Adrenal gland (tissue), 12 donors: ENCODE data around the gene CSNK1G1. TPM values are rescaled to one million over a fixed set of nuclear protein-coding genes. Genes with fewer than 3 reads are reported as not detected.

Experiments used
- DNase-seq, 7 donors: peaks; one replicate each; pipeline ENCODE4 v3.0.0-alpha.2; 2019 to 2020
- H3K27ac ChIP-seq, 5 donors: fragments of 200-600 bp; sonication (generic) in 4 of 5; 1 replicate in 3 of 5; 2 replicates in 2 of 5; pipeline versions ENCODE4 v1.5.1 to v1.8.0; 2016 to 2020; ENCODE audit warnings: mild to moderate bottlenecking in 1 of 5
- H3K27me3 ChIP-seq: fragments of 200-600 bp; 2 replicates; pipeline ENCODE4 v1.8.0; 2021
- H3K36me3 ChIP-seq, 2 donors: fragments of 200-600 bp; replicated peaks in 1 of 2; 1 replicate in 1 of 2; 2 replicates in 1 of 2; pipeline versions ENCODE4 v1.5.1 to v1.8.0; 2018 to 2022
- H3K4me1 ChIP-seq, 2 donors: fragments of 200-600 bp; replicated peaks in 1 of 2; 1 replicate in 1 of 2; 2 replicates in 1 of 2; pipeline versions ENCODE4 v1.5.1 to v1.8.0; 2018 to 2021
- H3K4me3 ChIP-seq, 4 donors: fragments of 200-600 bp; sonication (generic) in 3 of 4; one replicate each; pipeline ENCODE4 v1.5.1; 2016 to 2018
- H3K9me3 ChIP-seq, 3 donors: fragments of 200-600 bp; sonication (generic) in 1 of 3; replicated peaks in 1 of 3; 1 replicate in 2 of 3; 2 replicates in 1 of 3; pipeline versions ENCODE4 v1.5.1 to v1.8.0; 2016 to 2021
- POLR2A ChIP-seq, 2 donors: fragments of 450-650 bp; IDR thresholded peaks; one replicate each; pipeline ENCODE4 v1.6.1; 2017; ENCODE audit warnings: antibody characterized with exemption in 2 of 2, mild to moderate bottlenecking in 2 of 2, moderate library complexity in 1 of 2
- WGBS, 4 donors: extraction: QIAGEN DNeasy Blood & Tissue Kit in 2 of 4; methylation state at CpG; one replicate each; pipeline versions ENCODE4 v1.1.5 to v1.1.7; 2013 to 2017; 5-methylcytosine and 5-hydroxymethylcytosine counted together
- intact Hi-C, 2 donors: fragments of 100-400 bp; cut with DNase I; formaldehyde crosslinking; loops; one replicate each; pipeline versions ENCODE4 v1.14.1 to v1.15.0; 2022 to 2023
- polyA plus RNA-seq, 3 donors: library from polyadenylated mRNA; stranded (reverse); fragments of 200-250 nt in 2 of 3; fragments of 350-450 nt in 1 of 3; fragmentation: Illumina TruSeq in 1 of 3; extraction: RNeasy Lipid Tissue Mini Kit (QIAGEN cat#74804) in 1 of 3; gene quantifications; one replicate each; pipeline ENCODE4 v1.2.3, GENCODE V29; 2013 to 2014
- total RNA-seq, 9 donors: library from RNA; depleted of rRNA in 4 of 9; stranded (reverse); fragments of >200 nt in 4 of 9; fragments of 120-200 nt in 1 of 9; fragmentation: NEBNext Ultra II Directional in 1 of 9; extraction: Animal tissue kit (Norgen Biotek cat#: 25700) in 1 of 9; gene quantifications; one replicate each; pipeline versions ENCODE4 v1.1.0 to v1.2.4, GENCODE V29; 2013 to 2023
- TF ChIP-seq, protein P1 (sequence below), 6 experiments: fragments of 450-650 bp in 4 of 6; fragments of 200-600 bp in 2 of 6; sonication (generic) in 1 of 6; IDR thresholded peaks; 1 replicate in 5 of 6; 2 replicates in 1 of 6; pipeline versions ENCODE4 v1.5.1 to v1.8.0; 2016 to 2021; ENCODE audit warnings: antibody characterized with exemption in 6 of 6, mild to moderate bottlenecking in 2 of 6, moderate library complexity in 1 of 6
- donor health status: healthy with polysubstance abuse.
- donor health status: Bipolar disorder and iron deficiency.
- donor health status: DM: yes; HTN: yes; CAD: no.
- donor health status: DM: no; HTN: no; CAD: no.
- donor health status: DM: no; HTN: no; CAD: no.
- donor health status: DM: yes; HTN: yes; CAD: no.

The CSNK1G1 gene
- total and polyA plus RNA-seq, 12 donors: 1.2 to 31.6 (median 13.6) TPM

DNA sequence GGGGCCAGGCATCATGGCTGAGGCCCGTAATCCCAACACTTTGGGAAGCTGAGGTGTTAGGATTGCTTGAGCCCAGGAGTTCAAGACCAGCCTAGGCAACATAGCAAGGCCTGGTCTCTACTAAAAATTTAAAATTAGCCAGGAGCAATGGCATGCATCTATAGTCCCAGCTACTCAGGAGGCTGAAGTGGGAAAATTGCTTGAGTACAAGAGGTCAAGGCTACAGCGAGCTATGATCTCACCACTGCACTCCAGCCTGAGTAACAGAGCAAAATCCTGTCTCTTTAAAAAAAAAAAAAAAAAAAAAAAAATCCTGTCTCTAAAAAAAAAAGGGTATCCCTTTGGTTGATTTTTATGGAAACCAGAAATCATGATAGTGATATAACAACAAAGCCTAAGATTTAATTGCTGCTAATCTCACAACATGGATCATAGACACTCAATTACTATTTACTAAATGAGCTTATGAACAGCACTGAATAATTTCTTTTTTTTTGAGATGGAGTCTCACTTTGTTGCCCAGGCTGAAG lies 13.2 kb upstream of the CSNK1G1 start:
- TF ChIP-seq POLR2A (IDR thresholded peaks at IDR 0.05): no peak
- TF ChIP-seq, protein P1, sequence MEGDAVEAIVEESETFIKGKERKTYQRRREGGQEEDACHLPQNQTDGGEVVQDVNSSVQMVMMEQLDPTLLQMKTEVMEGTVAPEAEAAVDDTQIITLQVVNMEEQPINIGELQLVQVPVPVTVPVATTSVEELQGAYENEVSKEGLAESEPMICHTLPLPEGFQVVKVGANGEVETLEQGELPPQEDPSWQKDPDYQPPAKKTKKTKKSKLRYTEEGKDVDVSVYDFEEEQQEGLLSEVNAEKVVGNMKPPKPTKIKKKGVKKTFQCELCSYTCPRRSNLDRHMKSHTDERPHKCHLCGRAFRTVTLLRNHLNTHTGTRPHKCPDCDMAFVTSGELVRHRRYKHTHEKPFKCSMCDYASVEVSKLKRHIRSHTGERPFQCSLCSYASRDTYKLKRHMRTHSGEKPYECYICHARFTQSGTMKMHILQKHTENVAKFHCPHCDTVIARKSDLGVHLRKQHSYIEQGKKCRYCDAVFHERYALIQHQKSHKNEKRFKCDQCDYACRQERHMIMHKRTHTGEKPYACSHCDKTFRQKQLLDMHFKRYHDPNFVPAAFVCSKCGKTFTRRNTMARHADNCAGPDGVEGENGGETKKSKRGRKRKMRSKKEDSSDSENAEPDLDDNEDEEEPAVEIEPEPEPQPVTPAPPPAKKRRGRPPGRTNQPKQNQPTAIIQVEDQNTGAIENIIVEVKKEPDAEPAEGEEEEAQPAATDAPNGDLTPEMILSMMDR (IDR thresholded peaks at IDR 0.05): no peak
- WGBS, 4 donors: 55 to 69% (median 62%) methylated on average over 2 of the region's 2 CpGs

DNA sequence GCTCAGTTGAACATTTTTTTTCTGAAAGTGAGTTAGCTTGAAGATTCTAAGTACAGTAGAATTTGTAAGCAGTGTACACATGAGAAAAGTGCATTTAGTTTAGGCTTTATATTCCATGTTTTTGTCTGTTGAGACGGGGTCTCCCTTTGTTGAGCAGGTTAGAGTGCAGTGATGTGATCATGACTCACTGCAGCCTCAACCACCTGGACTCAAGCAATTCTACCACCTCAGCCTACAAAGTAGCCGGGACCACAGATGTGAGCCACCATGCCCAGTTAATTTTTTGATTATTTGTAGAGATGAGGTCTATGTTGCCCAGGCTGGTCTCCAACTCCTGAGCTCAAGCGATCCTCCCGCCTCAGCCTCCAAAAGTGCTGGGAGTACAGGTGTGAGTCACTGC lies 5.3 kb upstream of the CSNK1G1 start:
- 94 to 100% (median 96%) methylated on average over 4 of the region's 4 CpGs for WGBS, 4 donors
- Histone ChIP-seq H3K4me3 (no peak overlapping the region), H3K4me1 (peaks cover 0 to 6% of the 10 kb centered on the region in 2 donors), H3K36me3 (no peaks in the 10 kb centered on the region), H3K9me3 (no peaks in the 10 kb centered on the region), H3K27ac (no peak overlapping the region), H3K27me3 (no peaks in the 10 kb centered on the region)
- intact Hi-C loops: no loop called here
- no peak for DNase-seq
- no peak for TF ChIP-seq POLR2A (IDR thresholded peaks at IDR 0.05)
- TF ChIP-seq, protein P1 (IDR thresholded peaks at IDR 0.05): no peak

More for the DNA sequence above, 13.2 kb upstream of the CSNK1G1 start:
- no peaks in the 10 kb centered on the region for H3K36me3 ChIP-seq
- no peaks in the 10 kb centered on the region for H3K27me3 ChIP-seq
- H3K27ac ChIP-seq: no peak overlapping the region
- no peaks in the 10 kb centered on the region for H3K9me3 ChIP-seq
- no peak overlapping the region for H3K4me3 ChIP-seq
- no peaks in the 10 kb centered on the region for H3K4me1 ChIP-seq
- intact Hi-C loops: no loop called here
- DNase-seq: peak in 2 of 7 donors; percentile 24 to 49

DNA sequence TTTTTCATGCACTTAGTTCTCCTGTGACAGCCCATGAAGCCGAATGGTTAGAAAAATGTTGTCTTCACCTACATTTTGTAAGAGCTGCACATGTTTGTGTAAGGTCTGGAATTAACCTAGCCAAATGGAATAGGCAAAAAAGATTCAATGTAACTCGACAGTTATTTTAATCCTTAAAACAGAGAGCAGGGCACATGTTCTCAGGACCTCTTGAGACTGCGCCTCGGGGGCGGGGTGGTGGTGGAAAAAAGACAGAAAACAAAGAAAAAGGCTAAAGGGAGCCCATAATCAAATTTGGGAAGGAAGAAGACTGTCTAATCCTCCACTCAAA lies 702 bp upstream of the CSNK1G1 start:
- Histone ChIP-seq H3K36me3 (no peaks in the 10 kb centered on the region), H3K4me1 (peaks cover 10 to 20% of the 10 kb centered on the region in 2 donors), H3K4me3 (peak overlapping the region in 2 of 4 donors; percentile 93 to 98), H3K27me3 (no peaks in the 10 kb centered on the region), H3K9me3 (no peaks in the 10 kb centered on the region), H3K27ac (peak overlapping the region in 2 of 5 donors; percentile 69 to 83)
- intact Hi-C loops: loop anchor here (2.0 to 5.0 kb wide), 2 partner anchors 144 kb away; no protein-coding TSS in a partner anchor
- TF ChIP-seq, protein P1 (IDR thresholded peaks at IDR 0.05): no peak
- no peak for TF ChIP-seq POLR2A (IDR thresholded peaks at IDR 0.05)
- DNase-seq: no peak
- WGBS, 4 donors: 19 to 37% (median 30%) methylated on average over 5 of the region's 5 CpGs

DNA sequence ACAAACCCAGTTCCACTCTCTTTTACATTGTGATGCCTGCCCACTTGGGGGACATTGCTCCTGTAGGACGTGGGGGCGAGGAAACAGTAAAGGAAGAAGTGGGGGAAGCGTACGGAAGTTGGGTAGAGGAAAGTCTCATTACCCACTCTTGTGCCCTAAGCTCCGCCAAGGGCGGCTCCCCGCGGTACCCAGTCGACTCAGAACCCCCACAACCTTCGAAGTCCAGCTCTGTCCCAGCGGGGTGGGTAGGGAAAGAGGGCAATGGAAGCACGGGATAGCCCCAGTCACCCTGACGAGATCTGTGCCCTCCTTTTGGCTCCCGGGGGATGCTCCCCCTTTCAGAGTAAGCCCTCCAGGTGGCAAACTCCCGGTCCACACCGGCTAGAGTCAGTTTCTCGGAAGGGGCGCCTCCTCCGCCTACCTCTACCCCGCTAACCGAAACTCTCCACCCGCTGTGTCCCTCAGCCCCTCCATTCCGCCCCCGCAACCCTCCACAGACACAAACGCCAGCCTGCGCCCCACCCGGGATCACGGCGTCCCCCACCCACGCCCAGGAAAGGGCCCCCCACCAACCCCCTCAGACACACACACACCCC lies 527 bp downstream of the CSNK1G1 start:
- peaks cover 10 to 29% of the 10 kb centered on the region in 2 donors for H3K4me1 ChIP-seq
- no peaks in the 10 kb centered on the region for H3K27me3 ChIP-seq
- H3K4me3 ChIP-seq: peak overlapping the region; percentile 82 to 98 (median 96)
- 0 to 5% (median 1%) methylated on average over 11 to 30 of the region's 30 CpGs for WGBS, 4 donors
- H3K9me3 ChIP-seq: no peaks in the 10 kb centered on the region
- intact Hi-C loops: loop anchor here in 1 of 2 donors (5.0 kb wide), 1 partner anchor 143 kb away; no protein-coding TSS in a partner anchor
- H3K36me3 ChIP-seq: no peaks in the 10 kb centered on the region
- no peak for TF ChIP-seq POLR2A (IDR thresholded peaks at IDR 0.05)
- TF ChIP-seq, protein P1 (IDR thresholded peaks at IDR 0.05): no peak
- DNase-seq: peak in 4 of 7 donors; percentile 20 to 54 (median 21)
- peak overlapping the region in 4 of 5 donors; percentile 2 to 83 (median 67) for H3K27ac ChIP-seq
